Heart left ventricle (tissue), 16 donors: ENCODE data around the gene GH2. TPM values are rescaled to one million over a fixed set of nuclear protein-coding genes. Genes with fewer than 3 reads are reported as not detected.
"Not testable (repeated sequence)": the region's sequence is repeated elsewhere in the genome, so short reads cannot be mapped to it uniquely, and the experiment has no call there.

Source experiments
- ATAC-seq, 4 donors: fragments of 200-7000 bp; cut with Tn5 transposase; one replicate each; pipeline ENCODE4 v1.9.1; 2020 to 2022; ENCODE audit warnings: moderate library complexity in 4 of 4, mild to moderate bottlenecking in 3 of 4, moderate number of reproducible peaks in 1 of 4
- DNase-seq, 5 donors: peaks; one replicate each; pipeline ENCODE4 v3.0.0-alpha.2; 2020
- H3K27ac ChIP-seq, 12 donors: fragments of 200-600 bp; sonication (generic) in 4 of 12; one replicate each; pipeline versions ENCODE4 v1.5.0 to v1.8.0; 2016 to 2022; ENCODE audit warnings: mild to moderate bottlenecking in 2 of 12
- H3K27me3 ChIP-seq, 9 donors: fragments of 200-600 bp; sonication (generic) in 2 of 9; one replicate each; pipeline versions ENCODE4 v1.5.1 to v1.8.0; 2016 to 2022; ENCODE audit warnings: mild to moderate bottlenecking in 3 of 9
- H3K36me3 ChIP-seq, 9 donors: fragments of 200-600 bp; sonication (generic) in 2 of 9; one replicate each; pipeline versions ENCODE4 v1.5.0 to v1.8.0; 2018 to 2022; ENCODE audit warnings: mild to moderate bottlenecking in 2 of 9
- H3K4me1 ChIP-seq, 12 donors: fragments of 200-600 bp; sonication (generic) in 4 of 12; one replicate each; pipeline versions ENCODE4 v1.5.0 to v1.8.0; 2016 to 2022; ENCODE audit warnings: mild to moderate bottlenecking in 3 of 12
- H3K4me3 ChIP-seq, 12 donors: fragments of 200-600 bp; sonication (generic) in 4 of 12; one replicate each; pipeline versions ENCODE4 v1.5.0 to v1.8.0; 2017 to 2022; ENCODE audit warnings: mild to moderate bottlenecking in 9 of 12, moderate library complexity in 4 of 12
- H3K9me3 ChIP-seq, 12 donors: fragments of 200-600 bp; sonication (generic) in 4 of 12; one replicate each; pipeline versions ENCODE4 v1.5.0 to v1.8.0; 2016 to 2022; ENCODE audit warnings: mild to moderate bottlenecking in 1 of 12
- POLR2A ChIP-seq, 2 donors: fragments of 450-650 bp; IDR thresholded peaks; one replicate each; pipeline ENCODE4 v1.6.1; 2017; ENCODE audit warnings: antibody characterized with exemption in 2 of 2, mild to moderate bottlenecking in 2 of 2, moderate library complexity in 2 of 2
- WGBS, 4 donors: extraction: QIAGEN DNeasy Blood & Tissue Kit in 2 of 4; methylation state at CpG; one replicate each; pipeline versions ENCODE4 v1.1.5 to v1.1.7; 2013 to 2018; 5-methylcytosine and 5-hydroxymethylcytosine counted together
- intact Hi-C, 10 donors: fragments of 100-400 bp; cut with DNase I; formaldehyde crosslinking; loops; one replicate each; pipeline versions ENCODE4 v1.11.1 to v1.14.2; 2022
- polyA plus RNA-seq, 2 donors: library from polyadenylated mRNA; stranded (reverse); fragments of 200-250 nt; gene quantifications; one replicate each; pipeline ENCODE4 v1.2.3, GENCODE V29; 2013
- total RNA-seq, 9 donors: library from RNA; depleted of rRNA in 2 of 9; stranded (reverse); fragments of >200 nt in 2 of 9; fragmentation: NEBNext Ultra II Directional in 3 of 9; extraction: Animal tissue kit (Norgen Biotek cat#: 25700) in 3 of 9; gene quantifications; one replicate each; pipeline versions ENCODE4 v1.1.0 to v1.2.4, GENCODE V29; 2016 to 2023
- TF ChIP-seq, protein P1 (sequence below), 12 donors: fragments of 200-600 bp; sonication (generic) in 4 of 12; IDR thresholded peaks; one replicate each; pipeline versions ENCODE4 v1.5.0 to v1.8.0; 2018 to 2022; ENCODE audit warnings: antibody characterized with exemption in 12 of 12, mild to moderate bottlenecking in 5 of 12
- donor health status: ischemic (EF 13 %, LVEDD 7.1; RV severe dilation, severe dysfunction).
- donor health status: healthy with polysubstance abuse.
- donor health status: DM: no; HTN: yes; CAD: no.
- donor health status: DM: no; HTN: no; CAD: no.
- donor health status: ischemic (EF 25% LVEDD 6.9; RV normal size, moderate dysfunction).
- donor health status: ischemic (EF 25% LVEDD 5.7; RV mildly dilated, moderate dysfunction).
- donor health status: healthy.
- donor health status: DM: yes; HTN: yes; CAD: no.
- donor health status: ischemic (EF 35%, LVEDD 5.7; RV mildly dilated, moderate dysfunction).
- donor health status: nonischemic (EF 11% LVEDD 7.7; RV severe dilation, severe dysfunction).
- donor health status: DM: yes; HTN: yes; CAD: no.
- donor health status: PGD.
- donor health status: ischemic (EF 29% LVEDD 5.4; RV normal size, mild dysfunction).
- donor health status: nonischemic (EF 23%, LVEDD 6.1; RV moderate dilation, normal function).

The GH2 gene
- total and polyA plus RNA-seq, 11 donors = not detected

DNA sequence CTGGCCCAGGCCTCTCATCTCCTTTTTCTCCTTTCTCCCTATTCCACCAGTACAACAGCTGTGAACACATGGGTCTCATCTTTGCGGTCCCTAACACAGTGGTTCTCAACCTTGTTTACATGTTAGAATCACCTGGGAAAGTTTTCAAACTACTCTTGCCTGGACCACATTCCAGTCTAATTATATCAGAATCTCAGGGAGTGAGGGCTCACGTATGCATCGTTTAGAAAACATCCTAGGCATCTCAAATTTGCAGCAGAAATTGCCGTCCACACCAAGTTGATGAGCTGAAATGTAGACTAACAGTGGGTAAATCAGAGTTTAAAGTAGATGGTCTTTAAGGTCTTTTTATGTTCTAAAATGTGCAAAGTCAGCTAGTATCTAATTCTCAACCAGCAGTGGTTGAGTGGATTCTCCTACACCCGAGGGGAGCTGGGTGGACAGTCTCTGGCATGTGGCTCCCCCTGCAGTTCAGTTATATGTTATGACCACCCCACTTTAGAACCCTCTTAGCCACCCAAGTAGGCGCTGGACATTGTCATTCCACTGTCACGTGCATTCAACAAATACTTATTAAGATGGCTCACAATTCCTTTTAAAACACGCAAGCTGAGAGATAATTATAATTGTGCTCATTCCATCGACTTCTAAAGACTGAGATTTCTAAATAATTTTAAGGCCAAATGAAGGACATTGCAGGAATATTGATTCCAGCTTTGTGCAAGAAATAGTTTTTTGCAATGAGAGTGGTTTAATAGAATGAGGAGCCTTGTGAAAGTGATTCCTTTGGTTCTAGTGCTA, 12.1 kb downstream of the GH2 start:
- ATAC-seq = peak in 1 of 4 donors; percentile 38
- DNase-seq, intact Hi-C loops, H3K27ac ChIP-seq, H3K4me1 ChIP-seq, H3K27me3 ChIP-seq, H3K9me3 ChIP-seq, H3K4me3 ChIP-seq, H3K36me3 ChIP-seq: not testable (repeated sequence)
- TF ChIP-seq, protein P1, sequence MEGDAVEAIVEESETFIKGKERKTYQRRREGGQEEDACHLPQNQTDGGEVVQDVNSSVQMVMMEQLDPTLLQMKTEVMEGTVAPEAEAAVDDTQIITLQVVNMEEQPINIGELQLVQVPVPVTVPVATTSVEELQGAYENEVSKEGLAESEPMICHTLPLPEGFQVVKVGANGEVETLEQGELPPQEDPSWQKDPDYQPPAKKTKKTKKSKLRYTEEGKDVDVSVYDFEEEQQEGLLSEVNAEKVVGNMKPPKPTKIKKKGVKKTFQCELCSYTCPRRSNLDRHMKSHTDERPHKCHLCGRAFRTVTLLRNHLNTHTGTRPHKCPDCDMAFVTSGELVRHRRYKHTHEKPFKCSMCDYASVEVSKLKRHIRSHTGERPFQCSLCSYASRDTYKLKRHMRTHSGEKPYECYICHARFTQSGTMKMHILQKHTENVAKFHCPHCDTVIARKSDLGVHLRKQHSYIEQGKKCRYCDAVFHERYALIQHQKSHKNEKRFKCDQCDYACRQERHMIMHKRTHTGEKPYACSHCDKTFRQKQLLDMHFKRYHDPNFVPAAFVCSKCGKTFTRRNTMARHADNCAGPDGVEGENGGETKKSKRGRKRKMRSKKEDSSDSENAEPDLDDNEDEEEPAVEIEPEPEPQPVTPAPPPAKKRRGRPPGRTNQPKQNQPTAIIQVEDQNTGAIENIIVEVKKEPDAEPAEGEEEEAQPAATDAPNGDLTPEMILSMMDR (IDR thresholded peaks at IDR 0.05) = peak in 2 of 12 donors; percentile 7 to 9
- 41 to 60% (median 53%) methylated on average over 9 of the region's 9 CpGs for WGBS, 4 donors

DNA sequence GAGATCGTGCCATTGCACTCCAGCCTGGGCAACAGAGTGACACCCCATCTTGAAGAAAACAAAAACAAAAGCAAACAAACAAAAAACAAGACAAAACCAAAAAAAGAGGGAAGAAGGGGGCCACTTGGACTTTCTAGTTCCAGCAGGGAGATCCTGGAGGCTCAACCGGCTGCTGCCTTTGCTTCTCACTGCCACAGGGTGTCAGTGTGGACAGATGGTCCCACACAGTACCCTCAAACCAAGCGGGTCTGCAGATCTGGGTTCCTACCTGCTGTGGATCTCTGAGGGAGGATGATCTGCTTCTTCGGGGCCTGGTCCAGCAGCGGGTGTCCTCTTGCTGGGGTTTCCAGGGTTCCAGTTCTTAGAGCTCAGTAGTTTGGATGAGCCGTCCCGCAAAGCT, 15.1 kb downstream of the GH2 start:
- H3K27me3 ChIP-seq, H3K9me3 ChIP-seq, H3K4me1 ChIP-seq, intact Hi-C loops, H3K4me3 ChIP-seq, H3K27ac ChIP-seq, H3K36me3 ChIP-seq, DNase-seq: not testable (repeated sequence)
- peak in 2 of 4 donors; percentile 42 to 58 for ATAC-seq
- WGBS, 4 donors = 77 to 85% (median 80%) methylated on average over 7 of the region's 7 CpGs

DNA sequence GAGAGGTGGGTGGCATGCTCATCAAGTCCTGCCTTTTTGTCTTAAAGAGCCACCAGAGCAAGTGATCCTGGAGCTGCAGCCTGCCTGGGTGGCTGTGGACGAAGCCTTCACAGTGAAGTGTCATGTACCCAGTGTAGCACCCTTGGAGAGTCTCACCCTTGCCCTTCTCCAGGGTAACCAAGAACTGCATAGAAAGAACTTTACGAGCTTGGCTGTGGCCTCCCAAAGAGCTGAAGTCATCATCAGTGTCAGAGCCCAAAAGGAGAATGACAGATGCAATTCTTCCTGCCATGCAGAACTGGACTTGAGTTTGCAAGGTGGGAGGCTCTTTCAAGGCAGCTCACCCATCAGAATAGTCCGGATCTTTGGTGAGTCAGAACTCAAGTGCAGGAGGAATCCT, 22.5 kb downstream of the GH2 start:
- intact Hi-C loops = no loop called here
- no peak for DNase-seq
- H3K27ac ChIP-seq = no peak overlapping the region
- 86 to 100% (median 88%) methylated on average over 2 to 3 of the region's 3 CpGs for WGBS, 4 donors
- H3K27me3 ChIP-seq = no peaks in the 10 kb centered on the region
- no peak for ATAC-seq
- no peak for TF ChIP-seq POLR2A (IDR thresholded peaks at IDR 0.05)
- TF ChIP-seq, protein P1 (IDR thresholded peaks at IDR 0.05) = no peak
- no peaks in the 10 kb centered on the region for H3K9me3 ChIP-seq
- H3K4me3 ChIP-seq = no peak overlapping the region
- no peaks in the 10 kb centered on the region for H3K36me3 ChIP-seq
- no peaks in the 10 kb centered on the region for H3K4me1 ChIP-seq

DNA sequence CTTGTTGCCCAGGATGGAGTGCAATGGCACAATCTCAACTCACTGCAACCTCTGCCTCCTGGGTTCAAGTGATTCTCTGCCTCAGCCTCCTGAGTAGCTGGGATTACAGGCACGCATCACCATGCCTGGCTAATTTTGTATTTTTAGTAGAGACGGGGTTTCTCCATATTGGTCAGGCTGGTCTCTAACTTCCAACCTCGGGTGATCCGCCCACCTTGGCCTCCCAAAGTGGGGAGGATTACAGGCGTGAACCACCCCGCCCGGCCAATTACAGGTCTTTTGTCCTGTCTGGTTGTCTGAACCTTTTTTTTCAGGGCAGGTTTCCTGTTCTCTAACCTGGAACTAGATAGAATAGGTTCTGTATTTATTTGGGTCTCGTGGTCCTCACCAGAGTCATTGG, 25.3 kb downstream of the GH2 start:
- DNase-seq, intact Hi-C loops, H3K27ac ChIP-seq, H3K4me3 ChIP-seq, H3K27me3 ChIP-seq, H3K36me3 ChIP-seq, H3K9me3 ChIP-seq, H3K4me1 ChIP-seq, ATAC-seq: not testable (repeated sequence)
- WGBS, 4 donors = 91 to 93% (median 93%) methylated on average over 8 of the region's 8 CpGs

DNA sequence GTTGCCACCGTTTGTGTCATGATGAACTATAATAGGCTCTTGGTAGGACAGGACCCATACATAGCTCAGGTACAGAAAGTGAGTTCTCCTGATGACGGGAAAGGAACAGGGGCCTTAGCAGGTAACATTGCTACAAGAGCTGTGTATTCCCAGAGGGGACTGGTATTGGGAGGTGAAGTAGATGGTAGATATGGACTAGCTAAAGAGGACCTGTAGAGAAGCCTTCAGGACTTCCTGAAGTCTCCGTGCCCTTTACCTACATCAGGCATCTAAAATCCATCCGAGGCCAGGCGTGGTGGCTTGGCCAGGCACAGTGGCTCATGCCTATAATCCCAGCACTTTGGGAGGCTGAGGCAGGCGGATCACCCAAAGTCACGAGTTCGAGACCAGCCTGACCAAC, 26.6 kb downstream of the GH2 start:
- Histone ChIP-seq H3K36me3 (no peaks in the 10 kb centered on the region), H3K4me1 (no peaks in the 10 kb centered on the region), H3K27ac (no peak overlapping the region), H3K9me3 (no peaks in the 10 kb centered on the region), H3K4me3 (no peak overlapping the region), H3K27me3 (no peaks in the 10 kb centered on the region)
- intact Hi-C loops = no loop called here
- WGBS, 4 donors = 85 to 92% (median 90%) methylated on average over 5 to 8 of the region's 8 CpGs
- DNase-seq (no peak), ATAC-seq (no peak)
- TF ChIP-seq, protein P1 (IDR thresholded peaks at IDR 0.05) = no peak
- no peak for TF ChIP-seq POLR2A (IDR thresholded peaks at IDR 0.05)
